Stimulated activated CD4-positive, alpha-beta T cell treated with anti-CD3 and anti-CD28 coated beads, Interleukin-4, amount 100 ng/mL, for 4 hours (primary cell): ENCODE data around the gene SSTR3.

Experiments
- DNase-seq, 2 experiments: peaks; one replicate each; pipeline ENCODE4 v3.0.0-alpha.2; 2020

The SSTR3 gene

DNA sequence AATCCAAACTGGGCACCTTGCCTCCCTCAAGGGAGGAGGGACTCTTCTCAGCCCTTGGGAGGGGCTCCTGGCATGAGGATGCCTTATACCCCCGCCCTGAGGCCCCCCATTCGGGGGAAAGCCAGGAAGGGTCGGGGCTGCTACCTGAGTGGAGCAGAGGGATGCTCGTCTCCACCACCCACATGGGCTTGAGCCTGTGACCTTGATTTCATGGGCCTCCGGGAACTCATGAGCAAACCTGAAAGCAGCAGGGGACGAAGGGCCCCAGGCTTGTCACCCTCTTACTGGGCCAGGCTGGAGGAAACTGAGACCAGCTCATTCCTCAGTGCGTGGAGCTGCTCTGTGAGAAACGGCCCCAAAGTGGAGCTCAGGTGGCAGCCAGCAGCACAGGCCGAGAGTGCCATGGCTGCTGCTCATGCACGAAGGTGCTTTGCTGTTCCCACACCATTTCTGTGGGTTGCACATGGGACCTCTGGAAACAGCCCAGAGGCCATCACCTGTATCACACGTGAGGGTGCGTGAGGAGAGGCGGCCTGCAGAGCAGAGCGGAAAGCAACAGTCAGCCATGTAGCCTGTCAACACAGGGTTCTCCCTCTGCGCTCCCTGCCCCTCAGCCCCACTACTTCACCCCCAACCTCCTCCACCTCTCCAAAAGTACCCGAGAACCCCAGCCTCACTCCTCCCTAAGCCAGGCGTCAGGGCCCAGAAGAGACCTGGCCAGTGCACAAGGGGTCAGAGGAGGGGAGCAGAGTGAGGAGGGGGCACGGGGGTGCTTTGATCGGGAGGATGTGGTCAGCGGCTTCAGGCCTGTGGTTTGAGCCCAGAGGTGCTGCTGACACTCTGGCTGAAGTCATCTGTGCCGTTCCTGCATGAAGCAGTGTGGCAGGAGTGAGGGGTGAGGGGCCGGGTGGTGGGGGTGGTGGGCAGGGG lies 48.4 kb downstream of the SSTR3 start:
- DNase-seq: no peak

- DNase-seq: no peak
Observed at GRCh38 chr22:37163096-37163489, 49.2 kb downstream of the SSTR3 start.

DNA sequence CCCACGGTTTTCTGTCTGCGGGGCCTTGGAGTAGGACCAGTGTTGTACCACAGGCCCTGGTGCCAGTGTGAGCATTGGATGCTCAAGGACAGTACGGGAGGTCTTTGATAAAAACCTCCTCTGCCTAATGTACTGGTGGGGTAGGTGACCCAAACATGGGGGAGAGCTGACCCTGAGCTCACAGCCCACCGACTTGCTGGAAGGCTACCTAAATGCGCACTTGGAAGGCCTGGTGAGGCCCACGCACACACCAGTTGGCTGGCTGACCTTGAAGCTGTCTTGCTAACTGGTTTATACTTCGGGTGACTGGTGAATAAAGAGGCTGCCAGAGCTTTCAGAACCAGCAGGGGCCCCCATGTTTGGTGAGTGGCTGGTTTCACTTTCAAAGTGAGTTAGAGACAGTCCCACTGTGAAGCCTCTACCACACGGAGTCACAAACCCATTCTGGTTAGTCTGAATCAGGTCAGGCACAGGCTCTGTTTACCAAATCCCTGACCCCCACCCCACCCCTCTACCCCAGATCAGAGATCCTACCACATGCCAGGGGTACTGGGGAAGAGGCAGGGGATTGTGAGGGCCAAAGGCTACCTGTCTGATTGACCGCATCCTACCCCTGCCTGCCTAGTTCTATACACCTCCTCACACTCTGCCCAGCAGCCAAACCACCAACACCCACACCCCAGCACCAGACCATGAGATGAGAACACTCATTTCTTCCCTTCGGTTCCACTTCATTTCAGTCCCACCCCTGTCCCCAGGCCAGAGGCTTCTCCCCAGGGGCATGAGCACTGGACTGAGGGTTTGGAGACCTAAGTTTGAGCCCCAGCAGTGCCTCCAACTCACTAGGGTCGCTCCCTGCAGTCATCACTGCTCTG lies 49.8 kb downstream of the SSTR3 start:
- peak; percentile 54 to 70 for DNase-seq

GRCh38 chr22:37161443-37161842 lies 50.8 kb downstream of the SSTR3 start:
- DNase-seq: no peak

GRCh38 chr22:37160027-37160426 lies 52.2 kb downstream of the SSTR3 start:
- DNase-seq: no peak

- DNase-seq: no peak
Observed at GRCh38 chr22:37158963-37159290, 53.4 kb downstream of the SSTR3 start.

GRCh38 chr22:37157516-37158285 lies 54.6 kb downstream of the SSTR3 start:
- DNase-seq: no peak

GRCh38 chr22:37156686-37157435 lies 55.4 kb downstream of the SSTR3 start:
- no peak for DNase-seq

DNA sequence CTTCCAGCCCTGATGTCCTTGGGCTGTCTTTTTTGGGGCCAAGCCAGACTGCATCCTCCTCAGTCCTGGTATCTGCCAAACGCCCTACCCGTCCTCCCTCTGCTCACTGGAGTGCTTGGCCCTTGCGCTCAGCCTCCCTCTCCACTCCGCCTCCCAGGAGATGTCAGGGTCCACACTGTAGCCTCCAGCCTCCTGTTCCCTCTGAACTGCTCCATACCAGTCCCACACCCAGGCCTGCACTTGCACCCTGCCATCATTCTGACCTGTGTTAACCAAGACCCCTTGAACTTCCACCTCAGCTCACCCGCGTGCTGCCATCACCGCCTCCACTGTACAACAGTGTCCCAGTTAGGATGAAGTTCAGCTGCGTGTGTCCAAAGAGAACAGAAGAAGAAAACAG lies 56.3 kb downstream of the SSTR3 start:
- no peak for DNase-seq

- DNase-seq: no peak
Observed at GRCh38 chr22:37154925-37155712, 57.2 kb downstream of the SSTR3 start.
